Head of caudate nucleus (tissue), 42 donors: ENCODE data around the gene STK11.

Experiments used
- DNase-seq, 42 donors: peaks; one replicate each; pipeline versions ENCODE4 v3.0.0 to v3.0.0-alpha.2; 2020 to 2021; ENCODE audit warnings: mixed read lengths in 7 of 42
- intact Hi-C: fragments of 100-400 bp; cut with DNase I; formaldehyde crosslinking; loops from one replicate; pipeline ENCODE4 v1.15.0; 2022

Gene STK11

GRCh38 chr19:1205114-1206099 is at the start of gene STK11:
STK11 (plus strand) TSS chr19:1205778; CDS start chr19:1206914, 1,136 bp downstream.
- intact Hi-C loops = no loop called here
- peak; percentile 93 to 100 (median 99) for DNase-seq

- no peak for DNase-seq
- intact Hi-C loops = no loop called here
Observed at GRCh38 chr19:1156305-1156801, 49.2 kb upstream of the STK11 start.

- no peak for DNase-seq
Observed at GRCh38 chr19:1156830-1157615, 48.6 kb upstream of the STK11 start.

GRCh38 chr19:1157931-1158884 is 47.4 kb upstream of the STK11 start:
- intact Hi-C loops = no loop called here
- DNase-seq = no peak

More at GRCh38 chr19:1156830-1157615, 48.6 kb upstream of the STK11 start:
- intact Hi-C loops = no loop called here

- no peak for DNase-seq
- intact Hi-C loops = no loop called here
Observed at GRCh38 chr19:1158885-1159448, 46.6 kb upstream of the STK11 start.

GRCh38 chr19:1159864-1160595 is 45.5 kb upstream of the STK11 start:
- DNase-seq = no peak
- intact Hi-C loops = no loop called here

GRCh38 chr19:1161716-1162115 is 43.9 kb upstream of the STK11 start:
- DNase-seq = no peak
- intact Hi-C loops = no loop called here

- DNase-seq = no peak
- intact Hi-C loops = no loop called here
Observed at GRCh38 chr19:1162404-1163282, 42.9 kb upstream of the STK11 start.

- no peak for DNase-seq
- intact Hi-C loops = no loop called here
Observed at GRCh38 chr19:1163283-1163933, 42.2 kb upstream of the STK11 start.

GRCh38 chr19:1163934-1164683 is 41.5 kb upstream of the STK11 start:
- no peak for DNase-seq
- intact Hi-C loops = no loop called here

GRCh38 chr19:1164684-1165531 is 40.7 kb upstream of the STK11 start:
- intact Hi-C loops = no loop called here
- DNase-seq = no peak

- DNase-seq = no peak
- intact Hi-C loops = no loop called here
Observed at GRCh38 chr19:1166872-1167573, 38.6 kb upstream of the STK11 start.

- no peak for DNase-seq
- intact Hi-C loops = no loop called here
Observed at GRCh38 chr19:1167687-1168571, 37.6 kb upstream of the STK11 start.
